Measurements from ENCODE around the gene DHH.

The DHH gene

GRCh38 chr12:49041881-49042484 lies 52.6 kb downstream of the DHH start:
- Histone ChIP-seq H3K36me3 (ENCODE audit: control insufficient read depth, insufficient read depth, low read length) (peaks cover 74% of the 10 kb centered on the region), H3K4me3 (replicated peaks; ENCODE audit: low read depth, low read length) (no peak overlapping the region), H3K27me3 (replicated peaks; ENCODE audit: control insufficient read depth, insufficient read depth, low read length) (no peaks in the 10 kb centered on the region)
- no peak for DNase-seq (ENCODE audit: extremely low read depth, insufficient read length)
- TF ChIP-seq, protein P1, sequence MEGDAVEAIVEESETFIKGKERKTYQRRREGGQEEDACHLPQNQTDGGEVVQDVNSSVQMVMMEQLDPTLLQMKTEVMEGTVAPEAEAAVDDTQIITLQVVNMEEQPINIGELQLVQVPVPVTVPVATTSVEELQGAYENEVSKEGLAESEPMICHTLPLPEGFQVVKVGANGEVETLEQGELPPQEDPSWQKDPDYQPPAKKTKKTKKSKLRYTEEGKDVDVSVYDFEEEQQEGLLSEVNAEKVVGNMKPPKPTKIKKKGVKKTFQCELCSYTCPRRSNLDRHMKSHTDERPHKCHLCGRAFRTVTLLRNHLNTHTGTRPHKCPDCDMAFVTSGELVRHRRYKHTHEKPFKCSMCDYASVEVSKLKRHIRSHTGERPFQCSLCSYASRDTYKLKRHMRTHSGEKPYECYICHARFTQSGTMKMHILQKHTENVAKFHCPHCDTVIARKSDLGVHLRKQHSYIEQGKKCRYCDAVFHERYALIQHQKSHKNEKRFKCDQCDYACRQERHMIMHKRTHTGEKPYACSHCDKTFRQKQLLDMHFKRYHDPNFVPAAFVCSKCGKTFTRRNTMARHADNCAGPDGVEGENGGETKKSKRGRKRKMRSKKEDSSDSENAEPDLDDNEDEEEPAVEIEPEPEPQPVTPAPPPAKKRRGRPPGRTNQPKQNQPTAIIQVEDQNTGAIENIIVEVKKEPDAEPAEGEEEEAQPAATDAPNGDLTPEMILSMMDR (IDR thresholded peaks at IDR 0.05; ENCODE audit: insufficient read depth, low read length, poor library complexity, severe bottlenecking), result no peak

DNA sequence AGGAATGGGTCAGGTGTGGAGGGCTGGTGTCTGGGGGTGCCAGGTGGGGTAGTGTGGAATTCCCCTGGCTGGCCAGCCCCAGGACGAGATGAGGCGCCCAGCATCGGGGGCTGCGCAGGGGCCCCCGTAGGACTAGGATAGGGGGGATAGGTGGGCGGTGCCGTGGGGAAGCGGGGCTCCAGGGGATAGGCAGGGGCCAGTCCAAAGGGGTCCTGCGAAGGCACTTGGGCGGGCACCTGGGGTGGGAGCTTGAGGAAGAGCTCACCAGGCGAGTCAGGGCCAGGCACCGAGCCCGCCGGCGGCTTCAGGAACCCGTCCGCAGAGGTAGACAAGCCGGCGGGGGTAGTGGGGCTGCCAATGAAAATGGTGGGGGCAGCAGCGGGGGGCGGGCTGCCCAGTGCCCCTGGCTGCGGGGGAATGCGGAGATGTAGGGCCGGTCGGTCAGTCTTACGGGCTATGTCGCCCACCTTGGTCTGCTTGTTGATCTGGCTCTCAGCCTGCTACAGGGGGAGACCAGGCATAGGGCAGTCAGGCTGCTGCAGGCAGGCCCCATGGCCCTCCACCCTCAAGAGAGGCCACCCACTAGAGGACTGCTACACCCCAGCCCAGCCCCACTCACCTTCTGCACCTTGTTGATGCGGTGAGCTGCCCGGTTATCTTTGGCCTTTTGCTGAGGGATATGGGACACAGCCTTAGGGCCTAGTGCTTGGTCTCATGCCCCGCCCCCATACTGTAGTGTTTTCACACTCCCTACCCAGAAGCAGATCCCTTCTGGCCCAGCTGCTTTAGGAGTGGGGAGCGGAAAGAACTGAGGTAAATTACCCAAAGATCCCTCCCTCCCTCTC lies 53.3 kb downstream of the DHH start:
- no peak overlapping the region for H3K4me3 ChIP-seq (replicated peaks; ENCODE audit: low read depth, low read length)
- no peaks in the 10 kb centered on the region for H3K27me3 ChIP-seq (replicated peaks; ENCODE audit: control insufficient read depth, insufficient read depth, low read length)
- peaks cover 70% of the 10 kb centered on the region for H3K36me3 ChIP-seq (ENCODE audit: control insufficient read depth, insufficient read depth, low read length)
- TF ChIP-seq, protein P1 (IDR thresholded peaks at IDR 0.05; ENCODE audit: insufficient read depth, low read length, poor library complexity, severe bottlenecking), result no peak
- no peak for DNase-seq (ENCODE audit: extremely low read depth, insufficient read length)

DNA sequence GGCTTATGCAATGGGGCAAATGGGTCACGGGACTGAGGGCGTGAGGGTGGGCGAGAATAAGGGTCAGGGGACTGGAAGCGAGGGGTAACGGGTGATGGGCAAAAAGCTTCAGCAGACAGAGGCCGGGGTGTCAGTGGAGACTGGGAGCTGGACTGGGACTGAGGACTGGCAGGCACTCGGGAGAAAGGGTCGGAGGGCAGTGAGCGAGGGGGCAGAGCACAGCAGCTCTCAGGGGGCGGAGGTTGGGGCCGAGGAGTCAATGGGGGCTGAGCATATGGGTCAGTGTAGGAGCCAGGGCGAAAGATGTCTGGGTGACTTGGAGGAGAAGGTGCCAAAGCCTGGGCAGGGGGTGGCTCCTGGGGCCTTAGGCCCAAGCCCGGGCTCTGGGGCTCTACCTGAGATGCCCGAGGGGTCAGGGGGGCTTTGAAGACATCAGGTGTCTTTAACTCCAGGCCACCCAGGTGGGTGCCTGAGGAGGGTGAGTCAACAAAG lies 54.2 kb downstream of the DHH start:
- no peaks in the 10 kb centered on the region for H3K27me3 ChIP-seq (replicated peaks; ENCODE audit: control insufficient read depth, insufficient read depth, low read length)
- TF ChIP-seq, protein P1 (IDR thresholded peaks at IDR 0.05; ENCODE audit: insufficient read depth, low read length, poor library complexity, severe bottlenecking), result no peak

DNA sequence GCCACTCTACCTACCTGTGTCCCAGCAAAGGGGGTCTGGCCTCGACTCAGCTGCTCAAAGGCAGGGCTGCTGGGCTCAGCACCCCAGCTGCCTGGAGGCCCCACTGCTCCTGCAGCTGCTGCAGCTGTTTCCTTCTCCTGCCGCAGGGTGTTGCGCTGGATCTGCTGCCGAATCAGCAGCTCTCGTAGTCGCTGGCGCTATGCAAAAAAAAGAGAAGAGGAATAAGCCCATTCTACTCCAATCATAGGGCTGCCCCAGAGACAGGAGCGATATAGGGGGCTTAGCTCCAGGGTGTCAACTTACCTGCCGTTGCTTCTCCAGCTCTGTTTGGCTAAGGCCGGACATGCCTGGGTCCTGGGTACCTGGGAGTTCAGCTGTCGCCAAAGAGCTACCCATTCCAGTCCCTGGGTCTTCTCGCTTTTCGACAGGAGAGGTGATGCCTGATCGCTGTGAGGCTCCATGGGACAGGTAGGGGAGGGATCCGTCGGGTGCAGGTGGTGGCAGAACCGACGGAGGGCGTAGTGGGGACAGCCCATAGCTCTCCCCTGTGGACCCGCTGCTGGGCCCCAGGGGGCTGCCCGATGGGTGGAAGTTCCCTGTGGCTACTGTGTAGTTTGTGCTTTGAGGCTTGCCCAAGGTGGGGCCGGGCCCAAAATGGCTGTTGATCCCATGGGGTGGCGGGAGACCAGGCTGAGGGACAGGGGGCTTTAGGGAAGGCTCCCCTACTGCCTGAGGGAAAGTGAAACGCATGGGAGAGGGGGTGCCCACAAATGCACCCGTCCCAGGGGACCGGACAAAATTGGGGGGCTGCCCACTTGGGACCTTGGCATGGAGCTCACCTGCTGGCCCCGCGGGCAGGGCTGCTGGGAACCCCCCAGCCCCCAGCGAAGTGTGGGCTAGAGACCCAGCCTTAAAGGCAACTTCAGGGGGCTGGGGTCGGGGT lies 54.9 kb downstream of the DHH start:
- no peak for DNase-seq (ENCODE audit: extremely low read depth, insufficient read length)
- H3K27me3 ChIP-seq (replicated peaks; ENCODE audit: control insufficient read depth, insufficient read depth, low read length), result no peaks in the 10 kb centered on the region
- peaks cover 64% of the 10 kb centered on the region for H3K36me3 ChIP-seq (ENCODE audit: control insufficient read depth, insufficient read depth, low read length)
- H3K4me3 ChIP-seq (replicated peaks; ENCODE audit: low read depth, low read length), result no peak overlapping the region
- TF ChIP-seq, protein P1 (IDR thresholded peaks at IDR 0.05; ENCODE audit: insufficient read depth, low read length, poor library complexity, severe bottlenecking), result no peak

More for the DNA sequence above, 54.2 kb downstream of the DHH start:
- Histone ChIP-seq H3K36me3 (ENCODE audit: control insufficient read depth, insufficient read depth, low read length) (peaks cover 62% of the 10 kb centered on the region), H3K4me3 (replicated peaks; ENCODE audit: low read depth, low read length) (no peak overlapping the region)
- no peak for DNase-seq (ENCODE audit: extremely low read depth, insufficient read length)

DNA sequence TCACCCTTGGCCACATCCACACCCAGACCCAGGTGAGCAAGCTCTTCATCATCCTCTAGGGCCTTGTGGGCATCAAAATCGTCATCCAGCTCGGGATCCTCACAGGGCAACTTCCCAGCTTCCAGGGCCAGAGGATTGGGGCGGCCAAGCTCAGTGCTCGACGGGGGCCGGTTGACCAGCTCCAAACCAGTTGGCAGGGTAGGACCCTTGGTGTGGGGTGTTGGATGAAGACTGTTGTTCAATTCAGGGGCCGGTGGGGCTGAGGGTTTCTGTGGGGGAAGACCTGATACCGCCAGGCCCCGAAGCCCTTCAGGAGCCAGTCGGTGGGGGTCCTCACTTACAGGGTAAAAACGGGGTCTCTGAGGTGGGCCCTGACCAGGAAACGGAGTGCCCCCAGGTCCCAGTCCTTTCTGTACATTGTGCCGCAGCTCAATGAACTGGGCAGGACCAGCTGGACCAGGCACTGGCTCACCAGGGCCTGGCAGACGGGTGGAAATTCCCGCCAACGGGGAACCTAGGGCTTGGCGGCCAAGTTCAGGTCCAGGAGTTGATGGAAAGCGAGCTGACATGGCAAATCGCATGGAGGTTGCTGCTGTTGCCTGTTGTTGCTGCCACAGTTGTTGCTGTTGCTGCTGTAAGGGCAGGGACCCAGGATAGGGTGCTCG lies 56.2 kb downstream of the DHH start:
- TF ChIP-seq, protein P1 (IDR thresholded peaks at IDR 0.05; ENCODE audit: insufficient read depth, low read length, poor library complexity, severe bottlenecking), result no peak
- peaks cover 63% of the 10 kb centered on the region for H3K36me3 ChIP-seq (ENCODE audit: control insufficient read depth, insufficient read depth, low read length)

More for the DNA sequence above, 56.2 kb downstream of the DHH start:
- Histone ChIP-seq H3K4me3 (replicated peaks; ENCODE audit: low read depth, low read length) (no peak overlapping the region), H3K27me3 (replicated peaks; ENCODE audit: control insufficient read depth, insufficient read depth, low read length) (no peaks in the 10 kb centered on the region)
- no peak for DNase-seq (ENCODE audit: extremely low read depth, insufficient read length)

Data from GM06990 (cell line).